ENCODE measurements around the gene OSBP2. TPM values are rescaled to one million over a fixed set of nuclear protein-coding genes. Genes with fewer than 3 reads are reported as not detected.

OSBP2 gene
- total RNA-seq, 3 donors from 2014 or later, result 0.96 to 4.6 (median 4.4) TPM

GRCh38 chr22:30785527-30785926 is 90.9 kb downstream of the OSBP2 start:
- Histone ChIP-seq H3K27ac (no peak overlapping the region), H3K4me1 (no peaks in the 10 kb centered on the region), H3K36me3 (no peaks in the 10 kb centered on the region), H3K9me3 (no peaks in the 10 kb centered on the region), H3K27me3 (no peaks in the 10 kb centered on the region), H3K4me3 (no peak overlapping the region)
- TF ChIP-seq CTCF (IDR thresholded peaks at IDR 0.05), result no peak
- no peak for TF ChIP-seq POLR2A (IDR thresholded peaks at IDR 0.05)
- no peak for TF ChIP-seq POLR2AphosphoS5 (IDR thresholded peaks at IDR 0.05)
- intact Hi-C loops (cut with DNase I; ENCODE audit: low total_unique reads), result no loop called here
- DNase-seq (ENCODE audit: low spot score in 2 of 2), result no peak

- TF ChIP-seq POLR2AphosphoS5 (IDR thresholded peaks at IDR 0.05) (no peak), POLR2A (IDR thresholded peaks at IDR 0.05) (no peak), CTCF (IDR thresholded peaks at IDR 0.05) (no peak)
- no peak for DNase-seq (ENCODE audit: low spot score in 2 of 2)
- H3K27me3 ChIP-seq, result no peaks in the 10 kb centered on the region
- no peaks in the 10 kb centered on the region for H3K36me3 ChIP-seq
- H3K4me3 ChIP-seq, result no peak overlapping the region
- no peaks in the 10 kb centered on the region for H3K9me3 ChIP-seq
- H3K27ac ChIP-seq, result no peak overlapping the region
- intact Hi-C loops (cut with DNase I; ENCODE audit: low total_unique reads), result no loop called here
- no peaks in the 10 kb centered on the region for H3K4me1 ChIP-seq
These were observed 95.7 kb downstream of the OSBP2 start for GRCh38 chr22:30790366-30790765.

GRCh38 chr22:30792456-30792855 is 97.8 kb downstream of the OSBP2 start:
- Histone ChIP-seq H3K4me1 (no peaks in the 10 kb centered on the region), H3K36me3 (no peaks in the 10 kb centered on the region), H3K27me3 (no peaks in the 10 kb centered on the region), H3K27ac (no peak overlapping the region), H3K4me3 (no peak overlapping the region), H3K9me3 (no peaks in the 10 kb centered on the region)
- no peak for DNase-seq (ENCODE audit: low spot score in 2 of 2)
- intact Hi-C loops (cut with DNase I; ENCODE audit: low total_unique reads), result no loop called here
- TF ChIP-seq POLR2A (IDR thresholded peaks at IDR 0.05), result no peak
- no peak for TF ChIP-seq CTCF (IDR thresholded peaks at IDR 0.05)
- TF ChIP-seq POLR2AphosphoS5 (IDR thresholded peaks at IDR 0.05), result no peak

GRCh38 chr22:30795118-30795517 is 100.4 kb downstream of the OSBP2 start:
- DNase-seq (ENCODE audit: low spot score in 2 of 2), result no peak
- no peak for TF ChIP-seq POLR2A (IDR thresholded peaks at IDR 0.05)
- TF ChIP-seq POLR2AphosphoS5 (IDR thresholded peaks at IDR 0.05), result no peak
- no peak for TF ChIP-seq CTCF (IDR thresholded peaks at IDR 0.05)
- H3K4me3 ChIP-seq, result no peak overlapping the region
- no peaks in the 10 kb centered on the region for H3K9me3 ChIP-seq
- H3K4me1 ChIP-seq, result no peaks in the 10 kb centered on the region
- no peak overlapping the region for H3K27ac ChIP-seq
- peaks cover 0 to 4% of the 10 kb centered on the region in 2 donors for H3K27me3 ChIP-seq
- H3K36me3 ChIP-seq, result no peaks in the 10 kb centered on the region
- intact Hi-C loops (cut with DNase I; ENCODE audit: low total_unique reads), result no loop called here

- TF ChIP-seq CTCF (IDR thresholded peaks at IDR 0.05) (no peak), POLR2AphosphoS5 (IDR thresholded peaks at IDR 0.05) (no peak), POLR2A (IDR thresholded peaks at IDR 0.05) (no peak)
- Histone ChIP-seq H3K4me3 (no peak overlapping the region), H3K27ac (no peak overlapping the region), H3K4me1 (no peaks in the 10 kb centered on the region), H3K36me3 (no peaks in the 10 kb centered on the region), H3K27me3 (peaks cover 0 to 4% of the 10 kb centered on the region in 2 donors), H3K9me3 (no peaks in the 10 kb centered on the region)
- no peak for DNase-seq (ENCODE audit: low spot score in 2 of 2)
- intact Hi-C loops (cut with DNase I; ENCODE audit: low total_unique reads), result no loop called here
These were observed 107.0 kb downstream of the OSBP2 start for GRCh38 chr22:30801695-30802094.

Data from breast epithelium (tissue), 4 donors.